ENCODE measurements around the gene EVA1A. TPM values are rescaled to one million over a fixed set of nuclear protein-coding genes. Genes with fewer than 3 reads are reported as not detected.
A peak's percentile ranks its signal among the peaks of the same experiment; 100 is the strongest.

The EVA1A gene
- total RNA-seq, 2 experiments from 2014 or later: not detected

- no peaks in the 10 kb centered on the region for H3K36me3 Mint-ChIP-seq (ENCODE audit: low read depth)
- no peak overlapping the region for H3K27ac Mint-ChIP-seq
- CTCF ChIA-PET: interaction anchor here (0.5 kb wide), 1 partner anchor 201 kb away, joined by 3 read pairs; no protein-coding TSS in a partner anchor
- H3K4me1 Mint-ChIP-seq (ENCODE audit: low read depth): peaks cover 5% of the 10 kb centered on the region
- peak; percentile 6 for DNase-seq
- H3K9me3 Mint-ChIP-seq: no peaks in the 10 kb centered on the region
- intact Hi-C loops (cut with micrococcal nuclease): no loop called here
- no peak overlapping the region for H3K4me3 Mint-ChIP-seq
- H3K27me3 Mint-ChIP-seq (ENCODE audit: low read depth): peaks cover 20% of the 10 kb centered on the region
These were observed 84.0 kb downstream of the EVA1A start for GRCh38 chr2:75476761-75477160.

GRCh38 chr2:75475976-75476375 is 84.8 kb downstream of the EVA1A start:
- no peaks in the 10 kb centered on the region for H3K36me3 Mint-ChIP-seq (ENCODE audit: low read depth)
- peaks cover 5% of the 10 kb centered on the region for H3K4me1 Mint-ChIP-seq (ENCODE audit: low read depth)
- H3K4me3 Mint-ChIP-seq: no peak overlapping the region
- peaks cover 19% of the 10 kb centered on the region for H3K27me3 Mint-ChIP-seq (ENCODE audit: low read depth)
- CTCF ChIA-PET: no interaction called here
- H3K27ac Mint-ChIP-seq: no peak overlapping the region
- intact Hi-C loops (cut with micrococcal nuclease): no loop called here
- no peaks in the 10 kb centered on the region for H3K9me3 Mint-ChIP-seq
- DNase-seq: no peak

DNA sequence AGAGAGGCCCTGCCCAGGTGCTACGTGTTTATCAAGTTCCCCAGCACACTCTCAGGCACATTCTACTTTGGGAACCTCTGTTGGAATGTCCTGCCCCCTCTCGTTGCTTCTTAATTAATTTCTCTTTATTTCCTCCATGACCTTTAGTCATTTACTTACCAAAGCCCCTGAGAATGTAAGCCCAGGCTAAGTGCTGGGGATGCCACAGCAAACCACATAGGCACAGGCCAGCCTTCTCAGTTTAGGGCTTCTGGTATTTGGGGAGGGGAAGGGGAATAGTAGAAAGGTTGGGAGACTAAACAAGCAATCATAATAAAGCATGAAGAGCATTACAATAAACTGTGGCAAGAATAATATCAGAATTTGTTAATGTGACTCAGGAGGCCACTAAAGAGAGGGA is 85.7 kb downstream of the EVA1A start:
- Mint-ChIP-seq H3K27ac (no peak overlapping the region), H3K4me1 (ENCODE audit: low read depth) (peaks cover 5% of the 10 kb centered on the region), H3K4me3 (no peak overlapping the region), H3K27me3 (ENCODE audit: low read depth) (peaks cover 15% of the 10 kb centered on the region), H3K9me3 (no peaks in the 10 kb centered on the region), H3K36me3 (ENCODE audit: low read depth) (no peaks in the 10 kb centered on the region)
- intact Hi-C loops (cut with micrococcal nuclease): no loop called here
- no peak for DNase-seq
- CTCF ChIA-PET: no interaction called here

GRCh38 chr2:75474115-75474514 is 86.6 kb downstream of the EVA1A start:
- CTCF ChIA-PET: no interaction called here
- H3K27me3 Mint-ChIP-seq (ENCODE audit: low read depth): peaks cover 14% of the 10 kb centered on the region

GRCh38 chr2:75466708-75467311 is 93.9 kb downstream of the EVA1A start:
- Mint-ChIP-seq H3K4me1 (ENCODE audit: low read depth) (no peaks in the 10 kb centered on the region), H3K27ac (no peak overlapping the region), H3K4me3 (no peak overlapping the region), H3K9me3 (no peaks in the 10 kb centered on the region), H3K36me3 (ENCODE audit: low read depth) (no peaks in the 10 kb centered on the region), H3K27me3 (ENCODE audit: low read depth) (peaks cover 24% of the 10 kb centered on the region)
- CTCF ChIA-PET: interaction anchor here (0.8 to 8.1 kb wide), 8 partner anchors 20 to 401 kb away, joined by 3 to 44 read pairs (median 4); no protein-coding TSS in a partner anchor
- intact Hi-C loops (cut with micrococcal nuclease): loop anchor here (5.0 to 10.0 kb wide), 2 partner anchors 402 to 545 kb away; no protein-coding TSS in a partner anchor
- DNase-seq: peak; percentile 38

More at GRCh38 chr2:75474115-75474514, 86.6 kb downstream of the EVA1A start:
- no peak for DNase-seq
- no peaks in the 10 kb centered on the region for H3K36me3 Mint-ChIP-seq (ENCODE audit: low read depth)
- intact Hi-C loops (cut with micrococcal nuclease): no loop called here
- no peak overlapping the region for H3K27ac Mint-ChIP-seq
- H3K4me3 Mint-ChIP-seq: no peak overlapping the region
- peaks cover 5% of the 10 kb centered on the region for H3K4me1 Mint-ChIP-seq (ENCODE audit: low read depth)
- H3K9me3 Mint-ChIP-seq: no peaks in the 10 kb centered on the region

DNA sequence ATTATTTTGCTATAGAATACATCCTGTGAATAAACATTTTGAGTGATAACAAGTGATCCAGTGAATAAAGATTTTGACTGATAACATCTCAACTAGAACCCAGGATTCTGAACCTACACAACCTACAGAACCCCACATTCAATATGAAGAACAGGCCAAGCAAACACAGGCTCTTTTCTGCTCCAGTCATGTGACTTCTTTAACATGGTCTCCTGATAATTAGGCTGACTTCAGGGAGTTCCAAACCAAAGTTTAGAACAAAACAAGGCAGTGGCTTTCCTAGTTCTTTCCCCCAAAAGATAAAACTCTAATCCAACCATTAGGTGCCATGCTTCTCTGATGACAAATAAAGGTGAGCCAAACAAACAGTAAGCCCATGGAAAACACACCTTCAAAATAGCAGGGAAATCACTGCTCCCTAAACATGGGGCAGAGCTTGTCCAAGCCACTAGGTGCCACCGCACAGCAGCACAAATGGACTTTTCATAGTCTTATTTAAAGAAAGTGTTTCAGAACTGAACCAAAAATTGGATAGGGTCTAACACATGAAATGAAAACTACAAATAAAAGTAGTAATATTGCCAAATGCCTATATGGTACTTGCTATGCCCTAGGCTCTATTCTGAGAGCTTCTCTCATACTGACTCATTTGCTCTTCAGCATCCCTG is 95.3 kb downstream of the EVA1A start:
- Mint-ChIP-seq H3K4me3 (no peak overlapping the region), H3K36me3 (ENCODE audit: low read depth) (no peaks in the 10 kb centered on the region), H3K27me3 (ENCODE audit: low read depth) (peaks cover 29% of the 10 kb centered on the region), H3K27ac (no peak overlapping the region), H3K9me3 (no peaks in the 10 kb centered on the region), H3K4me1 (ENCODE audit: low read depth) (no peaks in the 10 kb centered on the region)
- peak; percentile 15 for DNase-seq
- intact Hi-C loops (cut with micrococcal nuclease): loop anchor here (5.0 to 10.0 kb wide), 2 partner anchors 401 to 543 kb away; no protein-coding TSS in a partner anchor
- CTCF ChIA-PET: interaction anchor here (0.6 to 8.1 kb wide), 9 partner anchors 32 to 422 kb away, joined by 3 to 44 read pairs (median 5); no protein-coding TSS in a partner anchor

- no peaks in the 10 kb centered on the region for H3K36me3 Mint-ChIP-seq (ENCODE audit: low read depth)
- no peak overlapping the region for H3K27ac Mint-ChIP-seq
- no peaks in the 10 kb centered on the region for H3K4me1 Mint-ChIP-seq (ENCODE audit: low read depth)
- CTCF ChIA-PET: interaction anchor here (0.7 to 8.1 kb wide), 9 partner anchors 8 to 421 kb away, joined by 3 to 44 read pairs (median 4); no protein-coding TSS in a partner anchor
- no peak overlapping the region for H3K4me3 Mint-ChIP-seq
- intact Hi-C loops (cut with micrococcal nuclease): loop anchor here (1.0 to 10.0 kb wide), 3 partner anchors 145 to 400 kb away; no protein-coding TSS in a partner anchor
- H3K9me3 Mint-ChIP-seq: no peaks in the 10 kb centered on the region
- DNase-seq: no peak
- peaks cover 36% of the 10 kb centered on the region for H3K27me3 Mint-ChIP-seq (ENCODE audit: low read depth)
These were observed 96.3 kb downstream of the EVA1A start for GRCh38 chr2:75464348-75464946.

DNA sequence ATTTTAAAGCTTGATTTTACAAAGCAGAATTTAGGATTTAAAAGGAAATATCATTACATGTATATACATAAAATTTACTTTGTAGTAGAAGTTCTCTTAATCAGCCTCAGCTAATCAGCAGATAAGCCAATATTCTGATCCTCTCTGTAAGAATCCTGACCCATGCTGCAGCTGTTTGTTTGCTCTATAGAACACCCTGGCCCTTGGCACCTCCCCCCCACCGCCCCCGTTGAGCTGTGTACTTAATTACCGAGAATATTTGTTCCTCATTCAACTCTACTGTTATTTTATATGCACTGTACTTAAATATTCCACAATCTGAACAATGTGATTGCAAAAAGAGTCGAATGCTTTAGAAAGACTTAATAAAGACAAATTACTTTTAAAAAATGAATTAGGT is 98.0 kb downstream of the EVA1A start:
- Mint-ChIP-seq H3K27me3 (ENCODE audit: low read depth) (peaks cover 34% of the 10 kb centered on the region), H3K4me3 (no peak overlapping the region), H3K27ac (no peak overlapping the region), H3K36me3 (ENCODE audit: low read depth) (no peaks in the 10 kb centered on the region), H3K4me1 (ENCODE audit: low read depth) (no peaks in the 10 kb centered on the region), H3K9me3 (no peaks in the 10 kb centered on the region)
- intact Hi-C loops (cut with micrococcal nuclease): loop anchor here (10.0 kb wide), 1 partner anchor 398 kb away; no protein-coding TSS in a partner anchor
- CTCF ChIA-PET: interaction anchor here (8.1 kb wide), 1 partner anchor 146 kb away, joined by 44 read pairs; no protein-coding TSS in a partner anchor
- no peak for DNase-seq

GRCh38 chr2:75462206-75462605 is 98.5 kb downstream of the EVA1A start:
- Mint-ChIP-seq H3K36me3 (ENCODE audit: low read depth) (no peaks in the 10 kb centered on the region), H3K4me3 (no peak overlapping the region), H3K27me3 (ENCODE audit: low read depth) (peaks cover 32% of the 10 kb centered on the region), H3K9me3 (no peaks in the 10 kb centered on the region), H3K4me1 (ENCODE audit: low read depth) (no peaks in the 10 kb centered on the region), H3K27ac (no peak overlapping the region)
- intact Hi-C loops (cut with micrococcal nuclease): loop anchor here (10.0 kb wide), 1 partner anchor 397 kb away; no protein-coding TSS in a partner anchor
- no peak for DNase-seq
- CTCF ChIA-PET: interaction anchor here (8.1 kb wide), 1 partner anchor 146 kb away, joined by 44 read pairs; no protein-coding TSS in a partner anchor

DNA sequence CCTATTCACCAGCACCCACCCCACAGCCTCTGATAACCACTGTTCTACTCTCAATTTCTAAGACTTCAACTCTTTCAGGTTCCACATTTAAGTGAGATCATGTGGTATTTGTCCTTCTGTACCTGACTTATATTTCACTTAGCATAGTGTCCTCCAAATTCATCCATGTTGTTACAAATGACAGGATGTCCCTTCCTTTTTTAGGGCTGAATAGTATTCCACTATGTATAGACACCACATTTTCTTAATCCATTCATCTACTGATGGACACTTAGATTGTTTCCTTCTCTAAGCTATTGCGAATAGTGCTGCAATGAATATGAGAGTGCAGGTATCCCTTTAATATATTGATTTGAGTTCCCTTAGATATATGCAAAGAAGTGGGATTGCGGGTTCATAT is 100.1 kb downstream of the EVA1A start:
- H3K4me1 Mint-ChIP-seq (ENCODE audit: low read depth): no peaks in the 10 kb centered on the region
- no peaks in the 10 kb centered on the region for H3K36me3 Mint-ChIP-seq (ENCODE audit: low read depth)
- CTCF ChIA-PET: interaction anchor here (8.1 kb wide), 1 partner anchor 148 kb away, joined by 44 read pairs; no protein-coding TSS in a partner anchor
- no peak overlapping the region for H3K27ac Mint-ChIP-seq
- H3K9me3 Mint-ChIP-seq: no peaks in the 10 kb centered on the region
- intact Hi-C loops (cut with micrococcal nuclease): loop anchor here (10.0 kb wide), 1 partner anchor 396 kb away; no protein-coding TSS in a partner anchor
- H3K27me3 Mint-ChIP-seq (ENCODE audit: low read depth): peaks cover 27% of the 10 kb centered on the region
- no peak for DNase-seq
- H3K4me3 Mint-ChIP-seq: no peak overlapping the region

DNA sequence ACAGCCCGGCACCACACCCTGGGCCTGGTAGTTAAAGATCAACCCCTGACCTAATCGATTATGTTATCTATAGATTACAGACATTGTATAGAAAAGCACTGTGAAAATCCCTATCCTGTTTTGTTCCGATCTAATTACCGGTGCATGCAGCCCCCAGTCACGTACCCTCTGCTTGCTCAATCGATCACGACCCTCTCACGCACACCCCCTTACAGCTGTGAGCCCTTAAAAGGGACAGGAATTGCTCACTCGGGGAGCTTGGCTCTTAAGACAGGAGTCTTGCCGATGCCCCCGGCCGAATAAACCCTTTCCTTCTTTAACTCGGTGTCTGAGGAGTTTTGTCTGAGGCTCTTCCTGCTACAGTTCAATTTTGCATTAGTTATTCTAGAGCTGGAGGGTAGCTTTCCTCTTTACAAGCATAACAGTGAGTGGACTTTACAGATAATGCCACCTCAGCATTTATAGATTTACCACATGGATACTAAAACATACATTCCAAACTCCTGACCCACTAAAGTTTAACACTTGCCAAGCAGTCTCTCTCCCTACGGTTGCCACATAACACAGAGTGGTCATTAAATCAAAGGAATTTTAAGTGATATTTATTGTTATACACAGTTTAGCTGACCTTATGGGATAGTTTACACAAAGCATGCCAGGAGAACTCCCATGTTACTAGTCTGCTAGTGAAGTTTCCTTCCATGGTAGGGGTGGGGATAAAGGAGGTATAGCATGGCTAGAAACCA is 101.0 kb downstream of the EVA1A start:
- intact Hi-C loops (cut with micrococcal nuclease): loop anchor here (10.0 kb wide), 1 partner anchor 395 kb away; no protein-coding TSS in a partner anchor
- CTCF ChIA-PET: interaction anchor here (0.6 to 1.3 kb wide), 3 partner anchors 55 to 281 kb away, joined by 3 to 5 read pairs (median 4); no protein-coding TSS in a partner anchor
- DNase-seq: no peak
- Mint-ChIP-seq H3K27me3 (ENCODE audit: low read depth) (peaks cover 23% of the 10 kb centered on the region), H3K4me1 (ENCODE audit: low read depth) (no peaks in the 10 kb centered on the region), H3K27ac (no peak overlapping the region), H3K4me3 (no peak overlapping the region), H3K9me3 (no peaks in the 10 kb centered on the region), H3K36me3 (ENCODE audit: low read depth) (no peaks in the 10 kb centered on the region)

Measured in activated naive CD4-positive, alpha-beta T cell treated with anti-CD3 and anti-CD28 coated beads for 36 hours (primary cell).